MM.1S (cell line): ENCODE data around the gene TENT4B.

Source experiments
- EZH2 ChIP-seq: fragments of 300-600 bp; sonication (generic); optimal IDR thresholded peaks from 2 replicates; pipeline ENCODE3; 2017; ENCODE audit warnings: low read depth, mild to moderate bottlenecking, antibody characterized with exemption, low read length, mixed read lengths
- EZH2phosphoT487 ChIP-seq: fragments of 300-600 bp; sonication (generic); IDR thresholded peaks from 2 replicates; pipeline ENCODE4 v1.6.1; 2018; ENCODE audit warnings: antibody characterized with exemption, low read length
- TF ChIP-seq, protein P1 (sequence below): fragments of 300-600 bp; sonication (generic); IDR thresholded peaks from 2 replicates; pipeline ENCODE4 v1.5.1; 2016; ENCODE audit warnings: antibody characterized with exemption, low read length, mixed read lengths

GRCh38 chr16:50204453-50205108, 51.5 kb downstream of the TENT4B start:
- TF ChIP-seq, protein P1, sequence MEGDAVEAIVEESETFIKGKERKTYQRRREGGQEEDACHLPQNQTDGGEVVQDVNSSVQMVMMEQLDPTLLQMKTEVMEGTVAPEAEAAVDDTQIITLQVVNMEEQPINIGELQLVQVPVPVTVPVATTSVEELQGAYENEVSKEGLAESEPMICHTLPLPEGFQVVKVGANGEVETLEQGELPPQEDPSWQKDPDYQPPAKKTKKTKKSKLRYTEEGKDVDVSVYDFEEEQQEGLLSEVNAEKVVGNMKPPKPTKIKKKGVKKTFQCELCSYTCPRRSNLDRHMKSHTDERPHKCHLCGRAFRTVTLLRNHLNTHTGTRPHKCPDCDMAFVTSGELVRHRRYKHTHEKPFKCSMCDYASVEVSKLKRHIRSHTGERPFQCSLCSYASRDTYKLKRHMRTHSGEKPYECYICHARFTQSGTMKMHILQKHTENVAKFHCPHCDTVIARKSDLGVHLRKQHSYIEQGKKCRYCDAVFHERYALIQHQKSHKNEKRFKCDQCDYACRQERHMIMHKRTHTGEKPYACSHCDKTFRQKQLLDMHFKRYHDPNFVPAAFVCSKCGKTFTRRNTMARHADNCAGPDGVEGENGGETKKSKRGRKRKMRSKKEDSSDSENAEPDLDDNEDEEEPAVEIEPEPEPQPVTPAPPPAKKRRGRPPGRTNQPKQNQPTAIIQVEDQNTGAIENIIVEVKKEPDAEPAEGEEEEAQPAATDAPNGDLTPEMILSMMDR, result no peak
- TF ChIP-seq EZH2 (no peak), EZH2phosphoT487 (no peak)
